HG03025 (cell line): ENCODE measurements around the gene VPS13A.
A peak's percentile ranks its signal among the peaks of the same experiment; 100 is the strongest.

Experiments used
- ATAC-seq: cut with Tn5 transposase; IDR thresholded peaks from one replicate; pipeline ENCODE4 v1.9.1; 2021; ENCODE audit warnings: mild to moderate bottlenecking, moderate library complexity; ENCODE audit not compliant: unreplicated experiment, low FRiP score

Gene VPS13A

DNA sequence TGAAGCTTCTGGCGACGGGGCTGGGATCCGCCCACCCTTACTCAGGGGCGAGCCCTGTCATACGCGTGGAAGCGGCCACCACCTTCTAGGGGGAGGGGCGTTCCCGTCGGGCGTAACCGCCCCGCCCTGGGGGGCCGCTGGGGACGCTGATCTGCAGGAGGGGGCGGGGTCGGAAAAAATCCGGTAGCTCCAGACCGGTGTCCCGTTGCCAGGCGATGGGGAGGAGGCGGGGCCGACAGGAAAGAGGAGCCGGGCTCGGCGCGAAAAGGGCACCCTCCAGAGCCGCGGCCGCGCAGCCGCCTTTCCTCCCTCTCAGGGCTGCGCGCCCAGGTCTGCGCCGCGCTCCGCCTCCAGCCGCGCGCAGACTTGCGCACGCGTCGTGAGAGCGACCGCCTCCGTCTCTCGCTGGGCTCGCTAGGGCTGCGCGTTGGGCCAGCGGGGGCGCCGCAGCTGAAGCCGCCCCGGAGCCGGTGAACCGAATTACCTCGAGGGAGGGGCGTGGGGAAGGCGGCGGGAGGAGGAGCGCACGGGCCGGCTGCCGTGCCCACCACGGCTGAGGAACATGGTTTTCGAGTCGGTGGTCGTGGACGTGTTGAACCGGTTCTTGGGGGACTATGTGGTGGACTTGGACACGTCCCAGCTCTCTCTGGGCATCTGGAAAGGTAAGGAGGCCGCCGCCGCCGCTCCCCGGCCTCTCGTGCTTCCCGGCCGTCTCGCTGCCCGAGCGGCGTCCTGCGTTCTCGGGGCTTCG lies at the start of gene VPS13A:
Gene VPS13A (plus strand): TSS at position 392 of the 751 bp plus-strand sequence. CDS start 171 bp downstream, at position 563.
- ATAC-seq: peak; percentile 91

DNA sequence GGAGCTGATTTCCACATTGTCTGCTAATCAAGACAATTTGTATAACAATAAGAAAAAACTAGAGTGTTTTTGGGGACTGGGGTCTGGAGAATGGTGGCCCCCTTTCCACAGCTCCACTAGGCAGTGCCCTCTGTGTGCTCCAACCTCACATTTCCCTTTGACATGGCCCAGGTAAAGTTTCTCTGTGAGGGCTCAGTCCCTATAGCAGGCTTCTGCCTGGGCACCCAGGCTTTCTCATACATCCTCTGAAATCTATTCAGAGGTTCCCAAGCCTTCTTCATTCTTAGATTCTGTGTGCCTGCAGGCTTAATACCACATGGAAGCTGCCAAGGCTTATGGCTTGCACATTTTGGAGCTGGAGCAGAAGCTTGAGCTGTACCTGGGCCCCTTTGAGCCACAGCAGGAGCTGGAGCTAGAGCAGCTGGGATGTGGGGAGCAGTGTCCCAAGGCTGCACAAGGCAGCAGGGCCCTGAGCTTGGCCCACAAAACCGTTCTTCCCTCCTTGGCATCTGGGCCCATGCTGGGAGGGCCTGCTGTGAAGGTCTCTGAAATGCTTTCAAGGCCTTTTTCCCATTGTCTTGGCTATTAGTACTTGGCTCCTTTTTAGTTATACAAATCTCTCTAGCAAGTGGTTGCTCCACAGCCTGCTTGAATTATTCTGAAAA lies 49.1 kb upstream of the VPS13A start:
- ATAC-seq: no peak

DNA sequence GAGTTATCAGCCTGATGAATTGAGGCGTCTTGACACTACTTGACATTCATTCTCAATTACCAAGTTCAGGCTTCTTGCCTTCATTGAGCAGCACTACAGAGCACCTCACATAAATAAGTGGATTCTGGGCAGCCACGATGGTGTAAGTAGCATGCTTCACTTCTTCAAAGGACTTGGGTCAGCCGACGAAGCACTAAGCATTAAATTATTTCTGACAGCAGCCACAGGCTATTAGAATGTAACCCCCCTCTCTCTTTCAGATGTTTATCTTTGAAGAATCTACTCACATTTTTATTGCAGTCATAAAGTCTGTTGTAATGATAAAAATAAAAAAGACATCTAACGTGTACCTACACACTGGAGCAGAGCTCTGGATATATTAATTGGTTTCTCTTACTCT lies 45.9 kb upstream of the VPS13A start:
- ATAC-seq: no peak

DNA sequence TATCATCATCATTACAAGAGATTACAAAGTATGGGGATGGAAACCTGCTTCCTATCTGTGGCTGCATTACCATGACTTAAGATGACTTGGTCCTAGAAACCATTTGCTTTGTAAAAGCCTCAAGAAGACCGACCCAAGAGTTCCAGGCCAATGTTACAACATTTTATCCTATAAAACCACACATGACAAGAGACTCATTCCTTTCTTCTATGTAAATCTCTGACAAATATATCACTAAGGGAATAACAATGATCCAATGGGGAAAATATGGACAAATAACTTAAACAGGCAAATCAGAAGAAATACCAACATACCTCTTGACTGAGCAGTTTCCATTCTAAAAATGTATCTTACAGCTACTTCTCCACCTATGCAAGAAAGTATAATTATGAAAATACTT lies 44.3 kb upstream of the VPS13A start:
- no peak for ATAC-seq

DNA sequence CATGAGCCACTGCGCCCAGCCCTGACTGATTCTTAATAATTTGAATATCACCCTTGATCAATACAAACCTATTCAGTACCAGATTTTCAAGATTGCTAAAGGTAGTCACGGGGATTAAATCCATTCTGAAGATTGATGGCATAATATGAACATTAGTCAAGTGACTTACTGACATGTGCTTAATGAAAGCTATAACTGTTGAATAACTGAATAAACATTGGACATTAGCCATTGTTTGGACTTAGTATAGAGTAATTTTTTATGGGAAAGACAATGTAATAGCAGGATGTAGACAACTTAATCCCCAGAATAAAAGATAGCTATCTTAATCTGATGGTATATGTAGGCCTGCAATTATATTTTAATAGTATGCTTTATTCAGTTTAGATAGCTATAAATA lies 35.0 kb upstream of the VPS13A start:
- ATAC-seq: no peak

DNA sequence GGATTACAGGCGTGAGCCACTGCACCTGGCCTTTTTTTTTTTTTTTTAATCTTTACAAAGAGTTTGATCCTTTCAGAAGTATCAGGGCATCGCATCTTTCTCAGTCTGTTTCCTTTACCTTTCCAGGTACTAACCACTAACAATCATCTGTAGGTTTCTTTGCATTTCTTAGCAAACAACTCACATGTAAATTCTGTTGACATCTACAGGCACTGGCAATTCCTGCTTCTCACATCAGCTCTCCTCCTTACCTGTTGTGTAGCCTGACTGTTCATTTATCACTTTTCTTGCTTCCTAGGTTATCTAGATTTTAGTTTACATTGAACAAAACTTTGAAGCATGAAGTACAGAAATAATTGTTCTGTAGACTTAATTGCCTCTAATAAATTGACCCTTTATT lies 27.5 kb upstream of the VPS13A start:
- ATAC-seq: no peak

DNA sequence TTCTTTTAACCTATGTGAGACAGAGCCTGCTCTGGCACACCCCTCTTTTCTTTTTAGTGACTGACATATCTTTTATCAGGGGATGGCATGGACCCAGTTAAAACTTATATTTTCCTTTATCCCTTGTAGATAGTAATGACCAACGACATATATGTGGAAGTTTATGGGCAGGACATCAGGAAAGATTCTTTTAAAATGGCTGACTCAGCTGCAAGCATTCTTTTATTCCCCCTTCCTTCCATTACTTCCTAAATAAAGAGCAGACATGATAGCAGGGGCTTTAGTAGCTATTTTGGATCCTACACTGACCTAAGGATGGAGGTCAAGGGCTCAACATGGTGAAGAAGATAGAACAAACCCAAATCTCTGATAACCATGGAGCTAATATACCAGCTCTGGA lies 25.0 kb upstream of the VPS13A start:
- ATAC-seq: no peak

DNA sequence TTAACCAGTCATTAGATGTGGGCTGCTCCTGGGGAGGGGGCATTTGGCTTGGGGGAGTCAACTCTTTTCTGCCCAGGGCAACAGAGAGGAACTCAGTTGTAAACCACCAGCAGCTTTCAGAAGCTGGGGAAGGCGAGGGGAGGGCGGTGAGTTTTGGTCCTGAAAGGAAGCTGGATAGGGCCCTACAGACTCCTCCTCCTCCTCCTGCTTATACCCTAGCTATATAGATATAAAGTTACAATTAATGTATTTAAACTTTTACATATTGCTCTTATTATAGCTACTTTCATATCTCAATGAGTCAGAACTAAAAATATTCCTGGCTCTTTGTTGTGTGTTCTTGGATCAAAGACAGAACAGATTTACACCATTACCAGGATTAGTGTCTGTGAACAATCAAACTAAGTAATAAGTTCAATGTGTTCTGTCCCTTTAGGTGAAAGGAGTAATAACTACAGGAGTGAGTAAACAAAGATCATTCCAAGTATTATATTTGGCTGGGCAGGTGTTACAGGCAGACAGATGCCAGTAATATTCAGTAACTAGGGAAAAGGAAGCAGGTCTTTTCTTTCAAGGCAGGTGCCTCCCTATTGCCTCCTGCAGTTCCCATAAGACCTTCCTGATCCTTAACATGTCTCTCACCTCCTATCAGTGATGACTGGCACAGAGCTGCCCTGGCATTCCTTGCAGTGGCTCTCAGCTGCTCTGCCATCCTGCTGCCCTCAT lies 20.5 kb upstream of the VPS13A start:
- no peak for ATAC-seq

DNA sequence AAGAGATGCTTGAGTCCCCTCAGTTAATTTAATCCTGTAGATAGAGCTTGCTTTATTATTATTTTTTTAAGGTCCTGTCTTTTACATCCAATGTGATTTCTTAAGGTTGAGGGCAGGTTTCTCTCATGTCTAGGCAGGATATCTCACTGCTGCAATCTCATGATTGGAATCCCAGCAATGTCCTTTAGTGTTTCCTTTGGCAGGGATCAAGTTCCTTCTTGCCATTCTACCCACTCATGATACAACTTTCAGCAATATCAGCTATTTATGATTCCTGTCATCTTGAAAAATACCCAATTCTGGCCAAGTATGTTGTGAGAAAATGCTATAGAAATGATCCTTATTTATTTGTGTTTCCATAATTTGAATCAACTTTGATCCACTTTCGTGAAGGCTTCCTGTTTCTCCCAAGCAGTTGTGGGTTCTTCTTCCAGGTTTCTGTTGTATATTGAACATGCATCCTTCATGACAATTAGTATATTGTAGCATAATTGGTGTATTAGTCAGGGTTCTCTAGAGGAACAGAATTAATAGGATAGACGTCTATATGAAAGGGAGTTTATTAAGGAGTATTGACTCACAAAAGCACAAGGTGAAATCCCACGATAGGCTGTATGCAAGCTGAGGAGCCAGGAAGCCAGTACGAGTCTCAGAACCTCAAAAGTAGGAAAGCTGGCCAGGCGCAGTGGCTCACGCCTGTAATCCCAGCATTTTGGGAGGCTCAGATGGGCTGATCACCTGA lies 18.4 kb upstream of the VPS13A start:
- no peak for ATAC-seq

DNA sequence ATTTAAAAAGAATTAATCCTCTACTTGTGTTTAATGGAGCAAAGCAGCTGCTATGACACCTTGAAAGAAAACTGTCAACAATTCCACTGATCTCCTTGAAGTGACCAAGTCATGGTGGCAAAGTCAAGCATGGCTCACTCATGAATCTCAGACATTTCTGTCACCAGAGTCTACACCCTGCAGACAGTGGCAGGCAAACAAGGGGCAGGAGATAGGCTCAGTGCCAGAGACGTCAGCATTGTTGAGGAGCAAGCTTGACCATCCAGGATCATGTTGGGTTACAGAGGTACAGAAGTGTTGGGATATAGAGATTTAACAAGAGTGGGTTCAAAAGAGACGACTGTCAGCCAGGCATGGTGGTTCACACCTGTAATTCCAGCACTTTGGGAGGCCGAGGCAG lies 16.1 kb upstream of the VPS13A start:
- no peak for ATAC-seq

DNA sequence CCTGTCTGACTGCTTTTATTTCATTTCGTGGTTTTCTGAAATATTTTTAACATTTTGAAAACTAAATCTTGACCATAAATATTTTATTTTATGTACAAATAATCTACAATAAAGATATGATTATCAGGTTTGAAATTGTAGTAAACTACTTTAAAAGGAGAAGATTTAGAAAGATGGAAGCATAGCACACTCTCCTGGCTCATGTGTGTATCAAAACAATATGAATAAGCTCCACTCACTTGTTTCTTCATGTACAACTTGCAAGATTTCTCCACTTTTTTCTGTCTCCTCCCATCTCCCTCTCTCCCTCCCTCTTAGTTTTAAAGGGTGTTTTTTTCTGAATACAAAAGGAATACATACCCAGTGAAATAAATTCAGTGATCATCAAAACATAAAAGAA lies 15.4 kb upstream of the VPS13A start:
- ATAC-seq: no peak

DNA sequence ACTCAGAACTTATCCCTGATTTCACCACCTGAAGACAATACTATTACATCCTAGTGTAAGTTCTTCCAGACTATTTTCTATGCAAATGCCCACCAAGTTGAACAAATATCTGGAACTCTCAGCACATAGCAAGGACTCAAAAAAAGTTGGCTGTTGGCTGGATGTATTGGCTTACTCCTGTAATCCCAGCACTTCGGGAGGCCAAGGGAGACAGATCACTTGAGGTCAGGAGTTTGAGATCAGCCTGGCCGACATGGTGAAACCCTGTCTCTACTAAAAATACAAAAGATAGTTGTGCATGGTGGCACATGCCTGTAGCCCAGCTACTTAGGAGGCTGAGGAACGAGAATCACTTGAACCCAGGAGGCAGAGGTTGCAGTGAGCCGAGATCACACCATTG lies 15.0 kb upstream of the VPS13A start:
- no peak for ATAC-seq

DNA sequence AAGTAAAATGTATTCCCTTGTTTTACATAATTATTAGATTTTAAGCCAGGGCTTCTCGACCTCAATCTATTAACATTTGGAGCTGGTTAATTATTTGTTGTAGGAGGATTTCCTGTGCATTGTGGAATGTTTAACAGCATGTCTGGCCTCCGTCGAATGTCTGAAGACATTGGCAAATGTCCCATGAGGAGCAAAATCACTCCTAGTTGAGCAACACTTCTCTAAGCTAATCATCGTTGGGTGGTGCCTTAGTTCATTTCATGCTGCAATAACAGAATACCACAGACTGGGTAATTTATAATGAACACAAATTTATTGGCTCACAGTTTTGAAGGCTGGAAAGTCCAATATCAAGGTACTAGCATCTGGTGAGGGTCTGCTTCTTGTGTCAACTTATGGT lies 13.4 kb upstream of the VPS13A start:
- ATAC-seq: no peak

DNA sequence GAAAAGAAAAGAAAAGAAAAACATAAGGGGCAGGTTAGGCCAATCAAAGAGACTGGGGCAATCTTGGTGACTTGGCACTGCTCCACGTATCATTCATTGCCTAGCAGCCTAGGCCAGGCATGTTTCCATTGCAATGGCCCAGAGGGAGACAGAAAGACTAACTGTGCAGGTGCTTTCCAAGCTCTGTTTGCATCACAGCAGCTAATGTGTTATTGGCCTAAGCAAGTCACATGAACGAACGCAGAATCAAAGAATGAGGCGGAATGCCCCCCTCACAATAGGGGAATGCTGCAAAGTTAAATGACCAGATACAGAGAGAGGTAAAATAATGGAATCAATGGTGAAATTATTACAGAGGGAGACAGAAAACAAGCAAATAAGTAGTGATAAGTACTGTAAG lies 11.1 kb upstream of the VPS13A start:
- no peak for ATAC-seq

DNA sequence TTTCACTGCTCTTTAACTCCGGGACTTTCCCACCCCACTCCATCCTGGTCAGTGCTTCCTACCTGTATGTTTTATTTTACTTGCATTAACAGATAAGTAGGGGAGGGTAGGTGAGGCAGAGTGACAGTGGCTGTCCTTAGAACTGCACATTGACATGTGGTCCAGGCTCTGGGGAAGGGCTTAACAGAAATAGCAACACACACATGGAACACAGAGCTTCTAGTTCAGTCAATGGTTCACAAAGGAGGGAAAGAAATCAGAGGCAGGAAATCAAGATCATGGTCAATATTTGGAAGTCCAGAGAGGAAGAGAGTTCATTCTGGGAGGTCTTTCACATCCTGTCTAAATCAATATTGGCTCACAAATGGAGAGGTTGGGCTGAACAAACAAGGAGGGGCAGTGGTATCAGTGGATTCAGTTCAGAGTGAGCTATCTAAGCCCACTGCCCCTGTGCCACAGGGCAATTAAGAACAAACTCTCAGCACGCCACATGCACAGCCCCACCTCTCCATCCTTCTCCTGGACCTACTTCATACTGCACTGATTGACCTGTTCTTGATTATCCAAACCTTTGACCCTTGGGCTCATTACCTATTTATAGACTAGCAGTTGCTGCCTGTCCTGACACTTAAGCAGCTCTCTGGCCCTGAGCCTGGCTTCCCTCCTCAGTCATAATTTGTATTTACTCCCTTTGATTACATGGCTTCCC lies 6.2 kb upstream of the VPS13A start:
- ATAC-seq: no peak

DNA sequence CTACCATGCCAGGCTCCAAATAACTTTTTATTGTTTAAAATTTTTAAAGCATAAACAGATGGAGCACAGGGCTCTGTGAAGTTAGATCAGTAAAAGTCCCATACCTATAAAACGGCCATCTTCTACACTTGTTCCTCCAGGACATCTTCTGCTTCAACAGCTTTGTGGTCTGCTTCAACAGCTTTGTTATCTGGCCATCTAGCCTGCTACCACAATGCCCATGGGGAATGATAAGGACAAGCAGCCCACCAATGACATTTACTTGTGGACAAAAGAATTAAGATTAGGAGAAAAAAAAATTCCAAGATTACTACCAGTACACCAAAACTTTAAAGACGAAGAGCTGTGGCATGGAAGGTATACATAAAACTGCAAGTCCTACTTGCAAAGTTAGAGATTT lies 2.2 kb upstream of the VPS13A start:
- no peak for ATAC-seq

DNA sequence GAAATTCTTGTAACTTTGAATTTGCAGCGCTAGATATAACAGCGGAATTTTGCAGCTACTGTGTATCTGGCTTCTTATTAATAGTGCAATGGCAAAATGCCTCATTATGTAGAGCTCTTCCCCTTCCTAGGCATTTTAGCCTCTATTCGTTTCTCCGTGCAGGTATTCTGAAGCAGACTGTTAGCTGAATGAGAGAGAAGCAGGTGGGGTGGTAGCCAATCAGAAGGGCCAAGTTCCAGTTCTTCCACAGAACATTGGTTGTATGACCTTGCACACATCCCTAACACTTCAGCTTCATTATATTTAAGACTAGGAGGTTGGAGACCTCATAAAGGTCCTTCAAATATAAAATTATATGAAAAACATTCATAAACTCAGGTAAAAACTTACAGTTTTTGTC lies 1.2 kb upstream of the VPS13A start:
- no peak for ATAC-seq

DNA sequence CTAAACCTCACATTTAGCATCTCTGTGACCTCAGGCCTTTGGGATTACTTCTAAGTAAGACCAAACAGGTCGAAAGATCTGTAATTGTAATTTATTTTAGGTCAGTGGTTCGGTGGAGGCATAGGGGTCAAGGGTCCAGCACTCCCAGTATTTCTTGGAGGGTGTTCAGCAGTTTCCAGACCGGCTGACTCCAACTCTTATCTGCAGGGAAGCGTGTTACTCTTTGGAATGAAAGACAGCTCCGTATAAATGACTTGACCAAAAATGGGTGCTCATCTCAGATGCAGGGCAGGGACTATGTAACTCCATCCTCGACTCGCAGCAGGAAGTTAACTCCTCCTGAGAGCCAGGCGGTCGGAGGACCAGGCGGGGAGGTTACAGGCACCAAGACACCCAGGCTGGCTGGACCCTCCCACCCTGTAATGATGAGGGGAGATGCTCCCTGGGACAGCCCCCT lies 620 bp upstream of the VPS13A start:
- no peak for ATAC-seq

DNA sequence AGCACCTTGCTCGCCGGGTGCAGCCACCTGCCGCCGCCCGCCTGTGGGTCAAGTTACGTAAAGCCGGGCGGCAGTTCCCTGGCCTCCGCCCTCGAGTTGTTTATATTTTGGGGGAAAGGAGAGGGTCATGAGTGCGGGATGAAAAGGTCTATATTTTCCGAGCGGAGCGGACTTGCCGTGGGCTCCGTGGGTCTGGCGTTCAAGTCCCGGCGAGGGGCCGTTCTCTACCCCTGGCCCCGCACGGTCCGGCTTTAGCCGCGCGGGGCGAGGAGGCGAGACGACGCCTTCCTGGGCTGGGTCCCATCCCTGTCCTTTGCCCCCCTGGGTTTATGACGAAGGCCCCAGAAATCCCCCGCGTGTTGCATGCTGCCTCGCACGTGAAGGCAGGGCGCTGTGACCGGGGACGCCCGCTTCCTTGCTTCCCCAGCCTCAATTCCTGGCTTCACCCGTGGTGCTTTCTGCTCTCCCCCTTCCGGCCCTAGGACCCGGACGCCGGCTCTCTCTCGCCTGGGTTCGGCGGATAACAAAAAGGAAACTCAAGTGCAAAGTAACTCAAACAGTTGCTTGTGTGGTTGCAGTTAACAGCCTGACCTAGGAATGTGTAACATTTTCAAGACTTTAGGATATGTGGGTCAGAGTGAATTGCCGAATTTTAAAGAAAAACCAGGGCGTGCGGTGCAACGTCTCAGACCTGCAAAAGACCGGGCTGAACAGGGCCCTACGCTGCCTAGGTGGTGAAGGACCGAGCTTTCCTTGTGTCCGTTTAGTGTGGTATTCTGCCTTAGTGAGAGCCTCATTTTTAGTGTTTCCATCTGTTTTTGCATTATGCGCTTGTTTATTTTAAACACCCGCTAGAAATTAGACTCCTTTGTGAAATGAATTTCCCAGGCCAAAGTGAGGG lies 810 bp downstream of the VPS13A start:
- ATAC-seq: peak; percentile 21
